Activated CD4-positive, alpha-beta T cell treated with anti-CD3 and anti-CD28 coated beads, Interleukin-2, amount 50 U/mL, for 1 hour (primary cell): Measurements from ENCODE around the gene TAF1B.
"Not testable (repeated sequence)": the region's sequence is repeated elsewhere in the genome, so short reads cannot be mapped to it uniquely, and the experiment has no call there.

Experiments used
- DNase-seq: peaks from one replicate; pipeline ENCODE4 v3.0.0-alpha.2; 2020

Gene TAF1B

DNA sequence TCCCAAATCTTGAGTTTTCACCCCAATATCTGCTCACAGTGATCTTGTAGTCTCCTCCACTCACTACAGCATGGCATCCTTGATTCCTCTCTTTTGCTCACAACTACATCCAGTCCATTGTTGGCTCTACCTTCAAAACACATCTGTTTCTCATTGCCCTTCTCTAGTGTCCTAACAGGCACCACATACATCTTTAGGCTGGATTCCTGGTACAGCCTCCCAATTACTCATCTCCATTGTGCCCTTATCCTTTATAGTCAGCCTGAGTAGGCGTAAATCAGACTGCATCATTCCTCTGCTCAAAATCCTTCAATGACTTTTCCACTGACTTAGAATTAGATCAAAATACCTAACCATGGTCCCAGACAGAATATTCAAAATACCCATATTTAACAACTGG, 10.7 kb upstream of the TAF1B start:
- DNase-seq: no peak

DNA sequence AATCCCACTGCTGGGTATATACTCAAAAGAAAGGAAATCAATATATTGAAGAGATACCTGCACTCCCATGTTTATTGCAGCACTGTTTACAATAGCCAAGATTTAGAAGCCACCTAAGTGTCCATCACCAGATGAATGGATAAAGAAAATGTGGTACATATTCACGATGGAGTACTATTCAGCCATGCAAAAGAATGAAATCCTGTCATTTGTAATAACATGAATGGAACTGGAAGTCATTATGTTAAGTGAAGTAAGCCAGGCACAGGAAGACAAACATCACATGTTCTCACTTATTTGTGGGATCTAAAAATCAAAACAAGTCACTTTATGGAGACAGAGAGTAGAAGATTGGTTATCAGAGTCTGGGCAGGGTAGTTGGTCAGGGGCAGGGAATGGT, 8.2 kb upstream of the TAF1B start:
- not testable (repeated sequence) for DNase-seq

DNA sequence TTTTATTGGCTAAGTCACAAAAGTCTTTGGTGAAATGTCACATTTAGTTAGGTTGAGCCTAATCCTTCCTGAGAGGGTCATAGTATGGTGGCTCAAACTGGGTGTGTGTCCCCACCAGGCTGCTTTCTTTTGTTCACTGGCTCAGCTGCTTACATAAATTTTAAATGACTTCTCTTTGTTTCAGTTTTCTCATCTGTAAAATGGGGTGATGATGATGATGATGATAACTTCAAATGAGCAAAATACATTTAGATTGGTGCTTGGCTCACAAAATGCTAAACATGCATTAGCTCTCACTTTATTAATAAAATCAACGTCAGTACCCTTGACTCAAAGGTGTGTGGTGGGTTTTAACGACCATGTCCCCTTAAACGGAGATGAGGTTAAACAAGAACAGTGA, 7.2 kb upstream of the TAF1B start:
- DNase-seq: no peak

DNA sequence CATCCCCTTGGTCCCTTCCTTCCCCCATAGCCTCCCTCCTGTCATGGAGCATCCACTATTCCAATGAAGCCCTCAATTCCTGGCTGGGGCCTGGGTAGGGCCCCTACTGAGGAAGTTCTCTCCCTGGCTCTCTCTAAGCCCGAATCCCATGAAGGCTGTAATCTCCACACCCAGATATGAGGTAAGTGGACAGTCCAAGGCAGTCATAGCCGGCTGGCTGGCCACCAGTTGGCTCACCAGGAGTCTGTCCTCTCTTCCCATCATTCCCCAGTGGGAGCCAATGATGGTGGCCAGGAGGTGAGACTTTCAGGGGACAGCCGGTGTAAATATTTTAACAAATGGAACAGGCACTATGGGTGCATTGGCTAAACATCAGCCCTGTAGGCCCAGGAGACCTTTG, 6.8 kb upstream of the TAF1B start:
- no peak for DNase-seq

DNA sequence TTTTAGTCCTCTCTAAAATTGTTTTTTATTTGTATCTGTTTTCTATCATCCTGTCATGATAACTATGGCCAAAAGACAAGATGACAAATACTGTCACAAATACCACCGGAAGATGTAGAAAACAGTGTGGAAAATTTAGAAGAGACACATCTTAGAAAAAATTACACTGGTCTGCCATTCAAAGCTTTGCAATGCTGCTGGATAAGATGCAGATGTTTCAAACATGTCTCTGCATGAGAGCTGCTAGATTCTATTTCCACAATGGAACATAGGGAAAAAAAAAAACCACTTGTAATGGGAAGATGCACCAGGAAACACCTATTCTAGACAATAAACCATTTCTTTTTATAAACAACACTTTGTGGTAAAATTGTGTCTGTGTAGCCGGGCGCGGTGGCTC, 5.8 kb upstream of the TAF1B start:
- no peak for DNase-seq

DNA sequence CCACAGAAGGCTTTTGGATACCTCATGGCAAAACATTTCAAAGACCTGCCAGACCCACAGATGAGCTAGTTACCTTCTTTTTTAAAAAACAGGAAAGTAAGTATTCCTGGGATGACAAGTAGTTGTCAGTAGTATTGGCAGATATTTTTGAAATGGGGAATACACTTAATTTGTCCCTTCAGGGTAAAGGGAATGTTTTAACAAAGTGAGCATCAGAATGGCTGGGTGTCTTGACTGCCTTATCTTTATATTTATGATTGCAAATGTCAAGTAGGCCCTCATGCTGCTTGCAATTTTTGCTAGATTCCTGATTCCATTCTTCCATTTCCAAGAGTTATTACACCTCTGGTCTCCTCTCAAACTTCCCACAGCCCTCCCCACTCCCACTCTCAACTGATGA, 4.9 kb upstream of the TAF1B start:
- DNase-seq: no peak

DNA sequence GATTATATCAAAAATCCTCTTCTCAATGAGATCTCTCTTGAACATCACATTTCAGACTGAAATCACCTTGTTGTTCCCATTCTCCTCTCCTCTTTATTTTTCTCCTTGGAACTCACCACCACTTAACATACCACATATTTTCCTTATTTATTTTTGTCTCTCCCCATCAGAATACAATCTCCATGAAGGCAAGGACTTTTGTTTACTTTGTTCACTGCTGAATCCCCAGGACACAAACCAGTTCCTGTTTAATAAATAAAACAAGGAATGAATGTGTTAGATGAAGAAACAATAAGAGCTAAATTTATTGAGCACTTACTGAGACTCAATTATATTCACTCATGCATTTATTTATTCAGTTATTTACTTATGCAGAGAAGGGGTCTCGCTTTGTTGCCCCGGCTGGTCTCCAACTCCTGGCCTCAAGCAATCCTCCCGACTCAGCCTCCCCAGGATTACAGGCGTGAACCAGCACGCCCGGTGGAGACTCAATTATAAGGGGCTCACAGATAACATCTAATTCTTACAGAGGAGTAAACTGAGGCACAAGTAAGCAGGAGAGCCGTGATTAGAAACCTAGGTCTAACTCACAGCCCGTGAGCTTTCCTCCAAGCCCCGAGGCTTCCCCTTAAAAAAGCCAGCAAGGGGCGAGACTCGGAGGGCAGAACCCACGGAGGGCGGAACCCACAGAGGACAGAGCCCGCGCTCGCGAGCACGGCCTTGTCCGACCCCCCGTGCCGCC, 616 bp upstream of the TAF1B start:
- DNase-seq: no peak

DNA sequence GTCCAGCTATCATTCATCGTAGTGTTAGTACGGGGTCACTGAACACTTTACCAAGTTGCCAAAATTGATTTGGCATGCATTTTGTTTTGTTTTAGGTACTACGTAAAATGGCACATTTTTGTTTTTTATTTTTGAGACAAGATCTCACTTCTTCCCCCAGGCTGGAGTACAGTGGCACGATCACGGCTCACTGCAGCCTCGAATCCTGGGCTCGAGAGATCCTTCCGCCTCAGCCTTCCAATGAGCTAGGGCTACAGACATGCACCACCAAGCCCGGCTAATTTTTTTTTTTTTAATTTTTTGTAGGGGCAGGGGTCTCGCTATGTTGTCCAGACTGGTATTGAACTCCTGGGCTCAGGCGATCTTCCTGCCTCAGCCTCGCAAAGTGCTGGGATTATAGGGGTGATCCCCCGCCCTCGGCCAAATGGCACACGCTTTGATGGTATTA, 786 bp downstream of the TAF1B start:
- DNase-seq: no peak

DNA sequence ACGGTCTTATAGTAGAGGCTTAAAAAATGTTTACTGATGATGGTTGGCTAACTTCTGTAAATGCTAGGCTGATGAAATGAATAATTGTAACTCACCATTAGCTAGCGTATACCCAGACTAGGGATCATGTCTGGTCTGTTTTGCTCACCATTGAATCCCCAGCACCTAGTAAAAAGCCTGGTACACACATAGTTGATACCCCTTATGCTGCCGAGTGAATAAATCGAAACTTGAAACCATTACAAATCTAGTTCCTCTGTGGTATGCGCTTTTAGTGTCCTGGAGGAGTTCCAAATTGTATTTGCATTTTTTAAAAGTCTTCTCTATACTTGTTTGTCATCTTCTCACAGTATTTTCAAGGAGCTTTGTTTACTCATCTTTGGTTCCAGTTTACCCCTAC, 1.3 kb downstream of the TAF1B start:
- DNase-seq: no peak

DNA sequence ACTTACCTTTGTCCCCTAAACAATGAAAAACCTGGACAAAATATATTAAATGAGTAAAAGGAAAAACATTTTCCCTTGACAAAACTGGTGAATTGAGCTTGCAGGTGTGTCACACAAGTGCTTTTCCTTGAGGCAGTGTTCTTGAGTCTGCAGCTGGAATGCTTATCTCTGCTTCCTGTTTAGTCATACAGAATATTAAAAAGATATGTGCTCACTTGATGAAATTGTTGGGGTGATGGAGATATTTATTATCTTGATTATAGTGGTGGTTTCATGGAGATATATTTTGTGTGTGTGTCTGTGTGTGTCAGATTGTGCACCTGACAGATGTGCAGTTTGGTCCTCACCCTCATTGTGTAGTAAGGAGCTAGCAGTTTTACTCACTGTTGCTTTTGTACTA, 3.3 kb downstream of the TAF1B start:
- DNase-seq: no peak

DNA sequence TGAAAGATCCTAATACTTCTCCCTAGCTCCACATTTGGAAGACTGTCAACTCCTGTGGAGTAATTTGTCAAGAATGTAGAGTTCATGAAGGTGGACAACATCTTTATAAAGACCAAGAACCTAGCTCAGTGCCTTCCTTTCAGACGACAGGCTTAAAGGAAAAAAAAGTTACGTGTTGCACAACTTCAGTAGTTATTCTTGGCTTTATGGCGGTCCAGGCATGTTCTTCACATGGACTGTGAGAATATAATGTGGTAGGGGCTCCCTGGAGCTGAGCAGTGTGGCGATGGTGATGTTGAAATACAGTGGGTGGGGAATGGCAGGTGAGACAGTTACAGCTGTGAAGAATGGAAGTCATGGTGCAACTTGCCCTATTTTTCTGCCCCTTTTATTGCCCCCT, 3.9 kb downstream of the TAF1B start:
- DNase-seq: no peak

DNA sequence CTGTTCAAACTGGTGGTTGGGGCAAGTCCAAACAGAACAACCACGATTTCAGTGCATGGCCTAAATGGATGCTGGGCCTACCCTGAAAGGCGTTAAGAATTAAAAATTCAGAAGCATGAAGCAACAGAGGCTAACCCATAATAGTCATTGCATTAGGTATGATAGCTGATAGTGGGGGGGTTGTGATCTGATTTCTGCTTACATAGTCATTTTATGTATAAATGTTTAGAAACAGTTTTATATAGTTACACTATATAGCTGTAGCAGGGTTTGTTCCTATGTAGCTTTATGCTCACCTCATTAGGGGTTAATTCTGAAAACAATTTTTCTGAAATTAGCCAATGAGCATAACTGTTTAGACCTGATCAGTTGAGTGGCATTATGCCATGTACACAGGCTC, 9.6 kb downstream of the TAF1B start:
- DNase-seq: no peak

DNA sequence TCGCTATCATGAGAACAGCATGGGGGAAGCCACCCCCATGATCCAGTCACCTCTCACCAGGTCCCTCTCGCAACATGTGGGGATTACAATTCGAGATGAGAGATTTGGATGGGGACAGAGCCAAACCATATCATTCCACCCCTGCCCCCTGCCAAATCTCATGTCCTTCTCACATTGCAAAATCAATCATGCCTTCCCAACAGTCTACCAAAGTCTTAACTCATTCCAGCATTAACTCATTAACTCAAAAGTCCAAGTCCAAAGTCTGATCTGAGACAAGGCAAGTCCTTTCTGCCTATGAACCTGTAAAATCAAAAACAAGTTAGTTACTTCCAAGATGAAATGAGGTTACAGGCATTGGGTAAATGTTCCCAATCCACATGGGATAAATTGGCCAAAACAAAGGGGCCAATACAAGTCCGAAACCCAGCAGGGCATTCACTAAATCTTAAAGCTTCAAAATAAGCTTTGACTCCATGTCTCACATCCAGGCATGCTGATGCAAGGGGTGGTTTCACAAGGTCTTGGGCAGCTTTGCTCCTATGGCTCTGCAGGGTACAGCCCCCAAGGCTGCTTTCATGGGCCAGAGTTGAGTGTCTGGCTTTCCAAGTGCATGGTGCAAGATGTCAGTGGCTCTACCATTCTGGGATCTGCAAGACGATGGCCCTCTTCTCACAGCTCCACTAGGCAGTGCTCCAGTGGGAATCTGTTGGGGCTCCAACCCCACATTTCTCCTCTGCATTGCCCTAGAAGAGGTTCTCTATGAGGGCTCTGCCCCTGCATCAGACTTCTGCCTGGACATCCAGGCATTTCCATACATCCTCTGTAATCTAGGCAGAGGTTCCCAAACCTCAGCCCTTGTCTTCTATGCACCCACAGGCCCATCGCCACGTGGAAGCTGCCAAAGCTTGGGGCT, 14.8 kb downstream of the TAF1B start:
- no peak for DNase-seq

DNA sequence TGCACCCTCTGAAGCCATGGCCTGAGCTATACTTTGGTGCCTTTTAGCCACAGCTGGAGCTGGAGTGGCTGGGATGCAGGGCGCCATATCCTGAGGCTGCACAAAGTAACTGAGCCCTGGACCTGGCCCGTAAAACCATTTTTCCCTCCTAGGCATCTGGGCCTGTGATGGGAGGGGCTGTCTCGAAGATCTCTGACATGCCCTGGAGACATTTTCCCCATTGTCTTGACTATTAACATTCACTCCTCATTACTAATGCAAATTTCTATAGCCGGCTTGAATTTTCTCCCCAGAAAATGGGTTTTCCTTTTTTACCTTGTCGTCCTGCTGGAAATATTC, 15.4 kb downstream of the TAF1B start:
- DNase-seq: no peak

DNA sequence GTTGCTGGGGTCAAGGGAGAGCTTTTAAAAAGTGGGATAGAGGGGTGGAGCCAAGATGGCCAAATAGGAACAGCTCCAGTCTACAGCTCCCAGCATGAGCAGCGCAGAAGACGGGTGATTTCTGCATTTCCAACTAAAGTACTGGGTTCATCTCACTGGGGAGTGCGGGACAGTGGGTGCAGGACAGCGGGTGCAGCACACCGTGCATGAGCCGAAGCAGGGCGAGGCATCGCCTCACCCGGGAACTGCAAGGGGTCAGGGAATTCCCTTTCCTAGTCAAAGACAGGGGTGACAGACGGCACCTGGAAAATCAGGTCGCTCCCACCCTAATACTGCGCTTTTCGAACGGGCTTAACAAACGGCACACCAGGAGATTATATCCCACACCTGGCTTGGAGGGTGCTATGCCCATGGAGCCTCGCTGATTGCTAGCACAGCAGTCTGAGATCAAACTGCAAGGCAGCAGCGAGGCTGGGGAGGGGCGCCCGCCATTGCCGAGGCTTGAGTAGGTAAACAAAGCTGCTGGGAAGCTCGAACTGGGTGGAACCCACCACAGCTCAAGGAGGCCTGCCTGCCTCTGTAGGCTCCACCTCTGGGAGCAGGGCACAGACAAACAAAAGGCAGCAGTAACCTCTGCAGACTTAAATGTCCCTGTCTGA, 17.8 kb downstream of the TAF1B start:
- DNase-seq: not testable (repeated sequence)

DNA sequence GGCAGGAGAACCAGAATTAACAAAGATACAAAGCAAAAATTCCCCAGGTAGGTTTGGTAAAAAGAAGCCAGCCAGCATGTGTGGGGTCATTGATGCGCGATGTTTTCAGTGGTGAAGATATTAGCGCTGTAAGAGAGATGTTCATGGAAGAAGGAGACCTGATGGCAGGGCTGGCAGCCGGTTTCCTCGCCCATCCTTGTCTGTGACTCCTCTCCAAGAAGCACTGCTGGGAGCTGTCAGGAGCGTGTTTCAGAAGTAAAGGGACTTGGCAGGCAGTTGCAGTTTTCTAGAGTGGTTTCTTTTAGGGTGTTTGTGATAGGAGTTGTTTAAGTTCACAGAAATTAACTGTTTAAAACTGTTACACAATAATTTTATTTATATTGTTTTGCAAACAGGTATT, 24.6 kb downstream of the TAF1B start:
- DNase-seq: no peak

DNA sequence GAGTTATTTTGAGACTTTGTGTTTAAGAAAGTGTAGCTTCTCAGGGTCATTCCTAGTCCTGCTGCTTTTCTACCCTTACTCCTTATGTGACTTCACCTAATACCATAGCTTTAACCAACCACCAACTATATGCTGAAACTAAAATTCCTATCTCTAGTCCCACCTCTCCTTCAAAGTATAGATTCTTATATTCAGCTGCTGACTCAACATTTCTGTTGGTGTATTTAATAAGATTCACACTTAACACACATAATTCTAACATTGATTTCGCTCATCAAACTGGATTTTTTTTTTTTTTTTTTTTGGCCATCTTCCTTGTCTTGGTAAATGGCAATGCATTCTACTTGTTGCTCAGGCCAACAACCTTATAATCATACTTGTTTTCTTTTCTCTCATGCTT, 30.1 kb downstream of the TAF1B start:
- DNase-seq: no peak

DNA sequence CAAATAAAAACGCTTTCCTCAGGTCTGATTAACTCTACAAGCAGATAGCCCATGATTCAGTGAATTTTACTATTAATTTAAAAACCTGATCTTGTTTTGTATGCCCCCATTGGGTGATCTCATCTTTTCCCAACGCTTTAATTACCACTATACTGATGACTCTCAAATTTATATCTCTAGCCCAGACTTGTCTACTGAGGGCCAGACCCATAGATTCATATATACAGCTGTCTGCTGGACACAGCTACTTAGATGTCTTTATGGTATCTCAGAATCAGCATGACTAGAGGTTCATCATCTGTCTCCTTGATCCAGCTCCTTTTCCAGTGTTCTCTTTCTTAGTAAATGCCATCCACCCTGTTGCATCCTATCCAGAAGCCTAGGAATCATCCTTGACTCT, 33.8 kb downstream of the TAF1B start:
- DNase-seq: no peak

DNA sequence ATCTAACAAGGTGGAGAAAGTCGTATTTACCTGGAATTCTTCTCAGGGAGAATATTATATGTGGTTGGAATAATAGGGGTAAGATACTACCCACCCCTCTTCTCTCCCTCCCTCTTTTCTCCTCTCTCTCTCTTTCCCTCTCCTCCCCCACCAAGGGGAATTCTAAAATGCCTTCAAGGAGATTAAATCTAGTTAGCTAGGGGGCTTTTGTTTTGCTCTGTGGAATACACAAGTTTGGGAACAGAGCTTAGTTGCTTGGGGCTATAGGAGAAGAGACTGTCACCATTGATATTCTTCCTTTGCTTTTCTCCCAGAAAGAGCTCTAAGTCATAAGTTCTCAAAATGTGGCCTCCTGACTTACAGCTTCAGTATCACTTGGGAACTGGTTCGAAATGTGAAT, 34.5 kb downstream of the TAF1B start:
- DNase-seq: no peak

DNA sequence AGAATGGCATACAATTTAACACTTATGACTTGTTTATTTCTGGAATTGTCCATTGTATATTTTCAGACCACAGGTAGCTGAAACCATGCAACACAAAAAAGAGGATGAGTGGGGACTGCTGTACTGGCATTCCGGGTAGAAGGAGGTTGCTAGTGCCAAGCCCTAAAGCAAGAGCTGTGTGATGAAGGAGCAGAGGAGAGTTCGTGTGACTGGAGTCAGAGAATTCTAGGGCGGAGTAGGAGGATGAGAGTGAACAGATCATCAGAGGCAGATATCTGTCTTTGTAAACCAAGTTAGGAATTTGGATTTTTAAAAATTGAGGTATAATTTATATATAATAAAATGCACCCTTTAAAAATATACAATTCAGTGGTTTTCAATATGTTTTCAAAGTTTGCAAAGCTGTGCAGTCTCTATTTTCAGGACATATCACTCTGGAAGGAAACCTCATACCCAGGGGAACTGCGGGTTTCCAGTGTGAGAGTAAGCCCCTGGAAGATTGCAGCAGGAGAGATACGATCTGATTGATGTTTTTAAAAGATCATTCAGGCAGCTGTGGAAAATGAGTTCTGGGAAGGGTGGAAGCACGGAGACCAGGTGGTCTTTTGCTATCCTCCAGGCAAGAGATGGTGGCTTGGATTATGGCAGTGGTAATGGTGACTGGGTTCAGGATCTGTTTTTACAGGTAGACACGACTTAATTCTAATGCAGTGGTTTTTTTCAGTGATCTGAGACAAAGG, 36.4 kb downstream of the TAF1B start:
- DNase-seq: no peak

DNA sequence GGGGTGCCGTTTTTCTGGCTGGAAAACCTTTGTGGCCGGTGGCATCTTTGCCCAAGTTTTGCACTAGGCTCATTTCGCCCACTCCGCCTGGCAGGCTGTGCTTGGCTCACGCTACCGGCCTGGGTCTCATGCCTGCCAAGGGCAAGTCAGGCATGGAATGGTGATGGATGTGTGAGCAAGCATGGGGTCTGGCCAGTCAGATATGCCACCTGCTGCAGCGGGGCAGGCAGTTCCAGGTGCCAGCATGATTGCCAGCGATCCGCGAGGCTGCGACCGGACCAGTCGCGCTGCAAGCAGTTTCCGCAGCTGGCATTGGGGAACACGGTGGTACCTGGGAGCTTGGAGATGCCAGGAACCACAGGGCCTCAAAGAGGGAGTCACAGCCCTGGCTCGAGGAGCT, 40.6 kb downstream of the TAF1B start:
- DNase-seq: no peak

DNA sequence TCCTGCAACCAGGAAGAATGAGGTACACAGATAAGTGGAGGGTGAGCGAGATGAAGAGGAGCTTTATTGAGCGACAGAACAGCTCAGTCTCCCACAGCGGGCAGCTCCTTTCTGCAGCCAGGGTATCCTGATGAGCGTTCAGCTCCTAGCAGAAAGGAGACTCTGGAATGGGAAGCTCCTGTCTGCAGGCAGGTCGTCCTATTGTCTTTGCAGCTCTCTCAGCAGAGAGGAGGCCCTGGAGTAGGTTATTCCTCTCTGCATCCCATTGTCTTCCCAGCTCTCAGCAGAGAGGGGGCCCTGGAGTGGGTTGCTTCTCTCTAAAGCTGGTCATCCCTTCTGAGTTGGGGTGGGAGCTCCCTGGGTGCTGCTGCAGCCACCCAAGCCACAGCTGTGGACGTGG, 41.2 kb downstream of the TAF1B start:
- DNase-seq: no peak

DNA sequence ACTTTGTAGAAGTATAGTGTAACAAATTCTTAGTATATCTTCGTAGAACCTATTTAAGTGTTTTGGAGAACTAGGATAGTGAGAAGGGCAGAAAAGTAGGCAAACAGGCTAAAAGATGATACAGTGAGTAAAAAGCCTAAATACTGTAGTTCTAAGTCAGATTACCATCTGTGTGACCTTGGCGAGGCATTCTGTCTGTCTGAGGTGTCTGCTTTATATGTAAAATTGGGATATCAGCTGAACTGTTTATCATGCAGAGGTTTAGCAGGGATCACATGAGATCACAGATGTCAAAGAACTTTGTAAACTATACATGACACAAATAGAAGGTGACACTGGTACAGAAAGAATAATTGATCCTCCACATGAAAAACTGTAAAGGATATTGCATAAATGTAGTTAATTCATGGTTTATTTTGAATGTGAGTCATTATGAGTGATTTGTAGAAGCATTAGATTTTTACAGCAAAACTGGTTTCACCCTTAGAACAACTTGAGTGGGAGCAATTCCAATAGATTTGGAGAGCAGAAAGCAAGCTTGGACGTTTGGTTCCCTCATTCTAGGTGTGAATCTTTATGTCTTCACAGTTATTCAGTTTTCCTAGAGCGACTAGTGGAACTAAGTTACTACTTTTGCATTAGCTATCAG, 41.9 kb downstream of the TAF1B start:
- no peak for DNase-seq
